Loucy (cell line): ENCODE measurements around the gene NBL1.

Experiments
- EZH2phosphoT487 ChIP-seq: fragments of 200-600 bp; IDR thresholded peaks from 2 replicates; pipeline ENCODE4 v1.6.1; 2018; ENCODE audit warnings: antibody characterized with exemption, mild to moderate bottlenecking, moderate library complexity, borderline replicate concordance
- TF ChIP-seq, protein P1 (sequence below): fragments of 200-600 bp; sonication (generic); conservative IDR thresholded peaks from 2 replicates; pipeline ENCODE4 v1.5.1; 2014; ENCODE audit warnings: mild to moderate bottlenecking, antibody characterized with exemption, low read length

DNA sequence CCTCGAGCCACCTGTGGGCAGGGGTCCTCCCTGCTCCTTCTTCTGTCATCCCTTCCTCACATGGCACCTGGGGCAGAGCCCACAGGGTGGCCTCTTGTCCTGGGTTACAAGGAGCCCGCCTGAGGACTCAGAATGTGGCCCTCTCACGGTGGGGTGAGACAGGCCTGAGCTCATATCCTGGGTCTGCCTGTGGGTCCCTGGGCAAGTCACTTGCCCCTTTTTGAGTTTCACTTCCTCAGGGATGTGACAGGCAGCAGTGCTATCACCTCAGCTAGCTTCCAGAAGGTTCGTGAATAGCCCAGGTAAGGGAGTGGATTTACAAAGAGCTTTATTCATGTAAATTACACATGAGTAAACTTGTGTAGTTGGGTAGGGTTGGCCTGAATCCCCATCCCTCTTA, 54.1 kb downstream of the NBL1 start:
- TF ChIP-seq, protein P1, sequence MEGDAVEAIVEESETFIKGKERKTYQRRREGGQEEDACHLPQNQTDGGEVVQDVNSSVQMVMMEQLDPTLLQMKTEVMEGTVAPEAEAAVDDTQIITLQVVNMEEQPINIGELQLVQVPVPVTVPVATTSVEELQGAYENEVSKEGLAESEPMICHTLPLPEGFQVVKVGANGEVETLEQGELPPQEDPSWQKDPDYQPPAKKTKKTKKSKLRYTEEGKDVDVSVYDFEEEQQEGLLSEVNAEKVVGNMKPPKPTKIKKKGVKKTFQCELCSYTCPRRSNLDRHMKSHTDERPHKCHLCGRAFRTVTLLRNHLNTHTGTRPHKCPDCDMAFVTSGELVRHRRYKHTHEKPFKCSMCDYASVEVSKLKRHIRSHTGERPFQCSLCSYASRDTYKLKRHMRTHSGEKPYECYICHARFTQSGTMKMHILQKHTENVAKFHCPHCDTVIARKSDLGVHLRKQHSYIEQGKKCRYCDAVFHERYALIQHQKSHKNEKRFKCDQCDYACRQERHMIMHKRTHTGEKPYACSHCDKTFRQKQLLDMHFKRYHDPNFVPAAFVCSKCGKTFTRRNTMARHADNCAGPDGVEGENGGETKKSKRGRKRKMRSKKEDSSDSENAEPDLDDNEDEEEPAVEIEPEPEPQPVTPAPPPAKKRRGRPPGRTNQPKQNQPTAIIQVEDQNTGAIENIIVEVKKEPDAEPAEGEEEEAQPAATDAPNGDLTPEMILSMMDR, result no peak
- TF ChIP-seq EZH2phosphoT487, result no peak
